ENCODE results near the gene LILRA6. TPM values are rescaled to one million over a fixed set of nuclear protein-coding genes. Genes with fewer than 3 reads are reported as not detected.

LILRA6 gene
- total RNA-seq, 1 experiment from 2014 or later = not detected

DNA sequence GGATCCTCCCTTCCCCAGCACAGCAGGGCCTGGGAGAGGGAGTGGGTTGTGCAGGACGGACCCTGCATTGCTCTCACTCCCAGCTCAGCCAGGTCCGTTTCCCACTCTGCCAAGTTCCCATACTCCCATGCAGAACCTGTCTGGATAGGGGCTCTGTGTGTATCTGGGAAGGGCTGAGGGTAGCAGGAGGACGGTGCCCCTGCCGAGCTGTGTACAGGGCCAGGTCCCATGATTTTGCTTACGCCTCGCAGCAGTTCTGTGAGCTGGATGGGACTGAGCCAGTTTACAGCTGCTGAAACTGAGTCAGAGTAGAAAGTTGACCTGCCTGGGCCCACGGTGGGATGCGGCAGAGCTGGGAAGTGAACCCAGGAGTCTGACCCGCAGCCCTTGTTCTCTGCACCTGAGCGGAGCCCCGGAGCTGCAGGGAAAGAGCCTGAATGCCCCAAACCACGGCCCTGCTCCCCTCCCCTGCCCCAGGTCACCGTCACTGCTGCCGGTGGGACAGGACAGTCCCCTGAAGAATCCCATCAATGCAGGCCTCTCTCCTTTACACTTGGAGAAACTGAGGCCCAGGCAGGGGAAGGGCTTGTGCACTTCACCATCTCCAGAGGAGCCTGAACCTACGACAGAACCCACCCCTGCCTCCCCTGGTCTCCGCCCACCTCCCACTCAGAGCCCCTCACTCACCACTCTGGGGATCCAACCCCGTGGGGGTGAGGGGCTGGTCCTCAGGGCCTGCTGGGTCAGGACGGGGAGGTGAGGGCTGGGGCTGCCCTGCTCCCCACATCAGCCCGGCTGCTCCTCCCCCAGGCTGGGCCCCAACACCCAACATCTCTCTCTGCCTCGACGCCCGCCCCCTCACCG, 11.0 kb upstream of the LILRA6 start:
- CTCF ChIA-PET = no interaction called here

GRCh38 chr19:54252845-54253244, 10.3 kb upstream of the LILRA6 start:
- H3K4me3 ChIP-seq = no peak overlapping the region
- no peaks in the 10 kb centered on the region for H3K36me3 ChIP-seq (ENCODE audit: low read depth)
- no peak for TF ChIP-seq CTCF (conservative IDR thresholded peaks at IDR 0.05)
- no peak for TF ChIP-seq EZH2 (IDR thresholded peaks at IDR 0.05; ENCODE audit: low read depth)
- no peak overlapping the region for H3K27ac ChIP-seq
- H2AFZ ChIP-seq = no peak overlapping the region
- no TSS peak for BruUV-seq (replicated peaks)
- no peaks in the 10 kb centered on the region for H3K79me2 ChIP-seq (ENCODE audit: low read depth)
- ChIA-PET POLR2A (ENCODE audit: unreplicated experiment) (no interaction called here), CTCF (no interaction called here)
- no peaks in the 10 kb centered on the region for H3F3A ChIP-seq (ENCODE audit: insufficient read depth, low read depth)
- DNase-seq = no peak
- intact Hi-C loops (cut with micrococcal nuclease; ENCODE audit: unreplicated experiment) = no loop called here
- H3K9me2 ChIP-seq (ENCODE audit: insufficient read depth) = no peaks in the 10 kb centered on the region
- no peak overlapping the region for H3K4me2 ChIP-seq
- peaks cover 91% of the 10 kb centered on the region for H3K27me3 ChIP-seq (ENCODE audit: insufficient read depth, low read depth)
- no peaks in the 10 kb centered on the region for H3K9me3 ChIP-seq (ENCODE audit: insufficient read depth, low read depth)
- no peaks in the 10 kb centered on the region for H4K20me1 ChIP-seq (ENCODE audit: insufficient read depth)
- no peaks in the 10 kb centered on the region for H3K4me1 ChIP-seq (replicated peaks; ENCODE audit: insufficient read depth)

More for the DNA sequence above, 11.0 kb upstream of the LILRA6 start:
- Histone ChIP-seq H3K27ac (no peak overlapping the region), H3K4me2 (no peak overlapping the region), H3K27me3 (ENCODE audit: insufficient read depth, low read depth) (peaks cover 91% of the 10 kb centered on the region), H3K4me1 (replicated peaks; ENCODE audit: insufficient read depth) (no peaks in the 10 kb centered on the region), H2AFZ (no peak overlapping the region), H3K36me3 (ENCODE audit: low read depth) (no peaks in the 10 kb centered on the region), H4K20me1 (ENCODE audit: insufficient read depth) (no peaks in the 10 kb centered on the region), H3K4me3 (no peak overlapping the region), H3K9me3 (ENCODE audit: insufficient read depth, low read depth) (no peaks in the 10 kb centered on the region), H3K9me2 (ENCODE audit: insufficient read depth) (no peaks in the 10 kb centered on the region), H3F3A (ENCODE audit: insufficient read depth, low read depth) (no peaks in the 10 kb centered on the region), H3K79me2 (ENCODE audit: low read depth) (no peaks in the 10 kb centered on the region)
- BruUV-seq (replicated peaks) = no TSS peak
- TF ChIP-seq CTCF (conservative IDR thresholded peaks at IDR 0.05) (no peak), EZH2 (IDR thresholded peaks at IDR 0.05; ENCODE audit: low read depth) (no peak)
- DNase-seq = no peak
- intact Hi-C loops (cut with micrococcal nuclease; ENCODE audit: unreplicated experiment) = no loop called here
- POLR2A ChIA-PET (ENCODE audit: unreplicated experiment) = interaction anchor here (0.7 kb wide), 1 partner anchor 660 kb away, joined by 3 read pairs; no protein-coding TSS in a partner anchor

GRCh38 chr19:54252243-54252642, 9.7 kb upstream of the LILRA6 start:
- no peaks in the 10 kb centered on the region for H3F3A ChIP-seq (ENCODE audit: insufficient read depth, low read depth)
- H3K9me3 ChIP-seq (ENCODE audit: insufficient read depth, low read depth) = no peaks in the 10 kb centered on the region
- intact Hi-C loops (cut with micrococcal nuclease; ENCODE audit: unreplicated experiment) = no loop called here
- H4K20me1 ChIP-seq (ENCODE audit: insufficient read depth) = no peaks in the 10 kb centered on the region
- H3K27me3 ChIP-seq (ENCODE audit: insufficient read depth, low read depth) = peaks cover 91% of the 10 kb centered on the region
- H3K79me2 ChIP-seq (ENCODE audit: low read depth) = no peaks in the 10 kb centered on the region
- H3K27ac ChIP-seq = no peak overlapping the region
- ChIA-PET CTCF (no interaction called here), POLR2A (ENCODE audit: unreplicated experiment) (no interaction called here)
- H3K4me3 ChIP-seq = no peak overlapping the region
- BruUV-seq (replicated peaks) = no TSS peak
- TF ChIP-seq CTCF (conservative IDR thresholded peaks at IDR 0.05) (no peak), EZH2 (IDR thresholded peaks at IDR 0.05; ENCODE audit: low read depth) (no peak)
- no peak for DNase-seq
- no peaks in the 10 kb centered on the region for H3K36me3 ChIP-seq (ENCODE audit: low read depth)
- H3K4me2 ChIP-seq = no peak overlapping the region
- H3K9me2 ChIP-seq (ENCODE audit: insufficient read depth) = no peaks in the 10 kb centered on the region
- H2AFZ ChIP-seq = no peak overlapping the region
- no peaks in the 10 kb centered on the region for H3K4me1 ChIP-seq (replicated peaks; ENCODE audit: insufficient read depth)
